HG03565 (cell line): ENCODE data around the gene AZIN2.
"Not testable (repeated sequence)": the region's sequence is repeated elsewhere in the genome, so short reads cannot be mapped to it uniquely, and the experiment has no call there.

Experiments
- ATAC-seq: cut with Tn5 transposase; IDR thresholded peaks from one replicate; pipeline ENCODE4 v1.9.1; 2021; ENCODE audit warnings: mild to moderate bottlenecking, moderate library complexity; ENCODE audit not compliant: unreplicated experiment

The AZIN2 gene

GRCh38 chr1:33126411-33127000 is 45.6 kb downstream of the AZIN2 start:
- ATAC-seq, result no peak

DNA sequence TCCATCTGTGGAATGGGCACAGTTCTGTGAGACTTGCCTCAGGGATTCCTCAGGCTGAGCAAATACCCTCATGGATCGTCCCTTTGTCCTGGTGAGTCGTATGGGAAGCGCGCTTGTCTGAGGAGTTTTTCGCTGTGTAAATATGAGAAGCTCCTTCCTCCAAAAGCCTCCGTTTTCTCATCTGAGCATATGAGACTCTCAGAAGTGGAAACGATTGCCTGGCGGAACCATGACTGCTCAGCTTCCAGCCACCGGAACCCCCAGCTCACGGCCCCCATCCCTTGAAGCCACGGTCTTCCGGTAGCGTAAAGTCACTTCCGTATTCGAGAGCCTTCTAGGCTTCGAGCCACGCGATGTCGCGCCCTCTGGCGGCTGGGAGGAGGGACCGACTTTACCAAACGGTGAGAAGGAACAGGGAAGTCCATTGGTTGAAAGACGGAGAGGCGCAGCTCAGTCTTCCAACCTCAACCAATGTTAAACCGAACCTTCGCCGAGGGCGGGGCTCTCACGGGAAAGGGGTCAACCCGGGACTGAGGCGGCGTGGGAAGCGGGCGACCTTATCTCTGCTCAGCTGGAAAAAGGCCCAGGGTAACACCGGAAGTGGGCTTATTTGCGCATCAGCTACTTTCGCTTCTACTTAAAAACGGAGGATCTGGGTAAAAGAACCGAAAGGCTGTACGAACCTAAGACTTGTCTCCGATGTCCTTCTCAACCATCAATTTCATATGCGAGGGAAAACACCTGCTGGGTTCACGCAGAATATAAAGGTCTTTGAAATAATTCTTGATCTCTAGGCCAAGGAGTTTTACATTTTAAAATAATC is 46.3 kb downstream of the AZIN2 start:
- peak; percentile 92 for ATAC-seq

DNA sequence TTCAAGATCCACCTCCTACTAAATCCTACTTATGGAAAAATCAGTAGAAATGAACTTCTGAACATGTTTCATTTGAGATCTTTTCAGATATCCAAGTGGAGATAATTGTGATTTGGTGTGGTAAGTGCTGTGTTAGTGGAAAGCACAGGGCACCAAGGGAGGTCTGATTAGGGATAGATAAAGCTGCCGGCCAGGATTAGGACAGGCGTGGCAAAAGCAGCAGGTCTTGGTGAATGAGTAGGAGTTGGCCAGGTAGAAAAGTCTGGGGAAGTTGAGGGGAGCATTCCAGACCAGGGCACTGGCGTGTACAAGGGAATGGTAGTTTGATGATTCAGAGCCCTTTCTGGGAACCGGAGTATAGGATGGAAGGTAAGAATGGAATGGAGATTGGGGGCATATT is 47.8 kb downstream of the AZIN2 start:
- no peak for ATAC-seq

GRCh38 chr1:33130297-33130696 is 49.3 kb downstream of the AZIN2 start:
- ATAC-seq, result no peak

GRCh38 chr1:33131191-33131590 is 50.2 kb downstream of the AZIN2 start:
- no peak for ATAC-seq

DNA sequence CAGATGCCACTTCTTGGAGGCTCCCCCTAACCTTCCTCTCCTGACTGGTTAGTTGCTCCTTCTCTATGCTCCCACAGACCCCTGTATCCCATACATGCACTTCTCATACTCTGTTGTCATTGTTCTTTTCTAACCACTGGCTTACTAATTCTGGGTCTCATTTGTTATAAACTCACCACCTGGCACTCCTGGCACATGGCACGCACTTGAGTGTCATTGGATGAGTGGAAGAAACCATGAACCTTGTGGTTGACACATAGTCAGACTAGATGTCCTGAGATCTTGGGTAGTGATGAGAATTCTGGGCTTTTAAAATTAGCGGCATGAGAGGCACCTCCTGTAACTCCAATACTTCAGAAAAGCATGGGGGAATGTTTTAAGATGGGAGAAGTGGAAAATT is 51.6 kb downstream of the AZIN2 start:
- ATAC-seq, result no peak

DNA sequence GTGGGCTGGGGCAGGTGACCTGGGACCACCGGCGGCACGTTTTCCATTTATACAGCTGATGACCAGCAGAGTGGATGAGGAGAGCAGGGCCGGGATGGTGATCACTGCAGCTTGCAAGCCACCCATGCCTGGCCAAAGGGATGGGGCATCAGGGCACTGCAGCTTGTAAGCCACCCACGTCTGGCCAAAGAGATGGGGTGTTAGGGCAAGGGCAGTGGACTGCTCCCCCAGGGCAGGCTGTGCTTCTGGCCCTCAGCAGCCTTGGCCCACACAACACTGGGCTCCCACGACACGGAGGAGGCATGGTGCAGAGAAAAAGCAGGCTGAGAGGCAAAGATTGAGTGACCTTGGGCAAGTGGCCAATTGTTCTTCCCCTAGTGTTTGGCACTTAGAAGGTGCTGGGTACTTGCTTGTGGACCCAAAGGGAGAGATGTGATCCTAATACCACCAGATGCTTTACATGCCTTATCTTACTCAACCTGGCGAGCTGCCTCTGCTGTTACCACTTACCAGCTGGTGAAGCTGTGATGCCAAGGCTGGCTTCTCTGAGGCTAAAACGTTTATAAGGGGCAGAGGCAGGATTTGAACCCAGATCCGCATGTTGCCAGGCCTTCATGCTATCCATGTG is 52.6 kb downstream of the AZIN2 start:
- no peak for ATAC-seq

GRCh38 chr1:33136041-33136440 is 55.1 kb downstream of the AZIN2 start:
- ATAC-seq, result not testable (repeated sequence)

DNA sequence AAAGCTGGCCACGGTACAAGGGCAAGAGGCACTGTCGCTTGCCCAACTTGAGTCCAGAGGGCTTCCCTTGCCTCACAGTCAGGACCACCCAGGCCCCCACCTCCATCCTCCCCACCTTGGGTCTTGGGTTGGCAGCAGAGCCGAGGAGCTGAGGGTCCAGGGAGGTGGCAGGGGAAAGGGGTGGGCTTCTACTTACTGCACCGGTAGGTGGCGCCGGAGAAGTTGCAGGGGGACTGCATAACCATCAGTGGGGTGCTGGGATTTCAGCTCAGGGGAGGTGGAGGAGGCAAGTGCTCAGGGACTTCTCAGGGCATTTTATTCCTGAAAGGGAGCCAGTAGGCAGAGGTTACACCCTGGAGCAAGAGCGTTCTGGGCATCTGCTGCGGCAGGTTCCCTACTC is 56.8 kb downstream of the AZIN2 start:
- ATAC-seq, result no peak

DNA sequence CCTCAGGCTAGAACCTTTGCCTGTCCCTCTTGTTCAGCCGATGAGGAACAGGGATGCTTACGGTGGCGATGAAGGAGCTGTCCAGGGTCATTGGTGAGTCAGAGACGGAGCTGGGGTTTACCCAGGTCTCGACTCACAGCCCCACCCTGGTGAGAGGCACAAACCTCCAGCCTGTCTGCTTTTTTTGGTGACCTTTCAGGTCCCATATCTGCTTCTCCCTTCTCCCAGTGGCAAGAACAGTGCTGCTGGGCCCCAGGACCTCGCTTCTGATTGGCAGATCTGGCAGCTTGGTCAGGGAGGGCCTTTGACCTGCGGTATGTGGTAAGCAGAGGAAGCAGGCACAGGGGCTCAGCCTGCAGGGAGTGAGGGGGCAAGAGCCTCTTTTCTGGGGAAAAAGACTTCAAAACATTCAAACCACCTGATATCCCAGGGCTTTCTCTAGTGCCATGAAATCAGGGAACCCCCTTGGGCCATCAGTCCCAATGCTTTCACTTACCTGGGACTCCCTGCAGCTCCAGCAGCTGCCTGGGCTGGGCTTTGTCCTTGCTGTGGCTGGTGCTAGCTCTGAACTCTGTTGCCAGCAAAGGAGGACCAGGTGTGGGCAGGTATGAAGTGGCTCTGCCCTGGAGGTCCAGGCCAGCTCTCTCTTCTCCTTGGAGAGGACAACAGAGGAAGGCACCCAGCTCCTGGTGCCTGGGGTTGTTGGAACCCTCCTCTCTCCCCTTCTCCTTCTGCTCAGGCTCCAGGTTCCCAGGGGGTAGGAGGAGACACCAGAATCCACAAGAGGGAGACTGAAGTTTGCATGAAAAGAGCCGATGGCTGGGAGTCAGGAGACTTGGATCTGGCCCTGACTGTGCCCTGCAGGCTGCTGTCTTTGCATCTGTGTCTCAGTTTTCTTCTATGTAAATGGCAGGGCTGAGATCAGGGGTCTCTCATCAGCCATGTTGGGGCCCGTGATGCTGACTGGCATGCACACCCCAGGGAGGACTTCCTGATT is 59.5 kb downstream of the AZIN2 start:
- ATAC-seq, result no peak

DNA sequence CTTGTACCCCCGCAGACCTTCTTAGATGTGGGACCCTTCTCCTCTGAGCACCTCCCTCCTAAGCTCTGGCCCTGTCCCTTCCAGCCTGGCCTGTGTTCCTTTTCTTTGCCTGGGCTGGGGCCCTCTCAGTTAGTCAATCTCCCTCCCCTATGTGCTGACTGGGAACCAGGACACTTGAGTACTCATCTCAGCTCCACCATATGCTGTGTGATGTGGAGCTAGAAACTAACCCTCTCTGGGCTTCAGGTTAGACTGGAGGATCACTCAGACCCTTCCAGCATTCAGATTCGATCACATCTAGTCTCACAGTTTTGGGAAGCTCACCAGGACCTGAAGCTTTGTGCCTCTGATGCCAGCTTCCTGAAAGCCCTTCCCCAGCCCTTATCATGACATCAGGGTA is 60.3 kb downstream of the AZIN2 start:
- ATAC-seq, result no peak

GRCh38 chr1:33141781-33142180 is 60.8 kb downstream of the AZIN2 start:
- ATAC-seq, result no peak

DNA sequence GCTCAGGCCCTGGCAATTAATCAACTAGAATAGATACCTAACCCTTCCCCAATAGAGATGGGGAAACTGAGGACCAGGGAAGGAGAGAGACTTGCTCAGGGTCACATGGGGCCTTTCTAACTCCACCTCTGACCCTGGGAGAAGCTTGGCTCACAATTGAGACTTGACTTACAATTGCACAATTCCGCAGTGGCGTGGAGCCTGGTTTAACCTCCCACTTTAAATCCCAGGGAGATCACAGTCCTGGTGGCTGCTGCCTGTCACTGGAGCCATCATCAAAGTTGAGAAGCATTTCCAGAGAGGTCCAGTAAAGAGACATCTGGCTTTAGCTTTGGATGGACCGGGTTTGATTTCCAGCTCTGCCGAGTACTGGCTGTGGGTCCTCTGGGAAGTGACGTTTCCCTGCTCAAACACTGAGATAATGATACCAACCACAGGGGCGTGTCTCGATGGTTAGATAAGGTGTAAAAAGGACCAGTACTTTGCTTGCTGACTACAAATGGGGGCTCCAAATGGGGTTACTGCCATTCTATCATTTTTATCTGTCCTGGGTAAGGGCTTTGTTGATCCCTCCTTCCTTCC is 61.6 kb downstream of the AZIN2 start:
- no peak for ATAC-seq

GRCh38 chr1:33143176-33143575 is 62.2 kb downstream of the AZIN2 start:
- ATAC-seq, result no peak

DNA sequence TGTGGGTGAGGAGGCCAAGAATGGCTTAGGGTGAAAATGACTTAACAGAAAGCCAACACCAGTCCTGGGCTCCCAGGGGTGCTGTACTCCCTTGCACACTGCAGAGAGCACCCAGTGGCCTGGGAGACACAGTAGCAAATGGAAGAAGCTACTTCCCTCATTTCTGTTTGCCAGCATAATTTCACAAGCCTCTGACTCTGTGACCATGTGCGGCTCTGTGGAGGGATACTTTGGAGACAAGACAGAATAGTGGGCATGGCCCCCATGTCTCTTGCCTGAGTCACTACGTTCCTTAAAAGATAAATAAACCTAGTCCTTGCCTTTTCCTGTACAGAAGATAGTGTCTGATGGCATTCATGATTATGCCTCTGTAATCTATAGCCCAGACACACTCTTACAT is 62.7 kb downstream of the AZIN2 start:
- ATAC-seq, result no peak

DNA sequence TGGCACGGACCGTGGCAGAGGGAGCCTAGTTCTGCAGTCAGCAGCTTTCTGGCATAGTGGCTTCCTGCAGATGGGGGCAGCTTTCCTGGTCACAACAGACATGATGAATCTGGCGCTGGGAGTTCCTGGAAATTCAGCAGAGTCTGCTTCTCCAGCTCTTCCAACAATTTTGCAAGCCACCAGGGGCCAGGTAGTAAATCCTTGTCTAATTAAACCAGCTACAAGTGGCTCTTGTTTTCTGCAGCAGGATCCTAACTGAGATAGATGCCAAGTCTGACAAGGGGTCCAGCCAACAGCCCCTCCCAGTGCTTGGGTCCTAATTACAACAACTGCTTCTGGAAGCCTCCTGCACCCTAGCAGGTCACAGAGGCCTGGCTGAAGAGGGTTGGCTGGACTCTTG is 65.0 kb downstream of the AZIN2 start:
- no peak for ATAC-seq

DNA sequence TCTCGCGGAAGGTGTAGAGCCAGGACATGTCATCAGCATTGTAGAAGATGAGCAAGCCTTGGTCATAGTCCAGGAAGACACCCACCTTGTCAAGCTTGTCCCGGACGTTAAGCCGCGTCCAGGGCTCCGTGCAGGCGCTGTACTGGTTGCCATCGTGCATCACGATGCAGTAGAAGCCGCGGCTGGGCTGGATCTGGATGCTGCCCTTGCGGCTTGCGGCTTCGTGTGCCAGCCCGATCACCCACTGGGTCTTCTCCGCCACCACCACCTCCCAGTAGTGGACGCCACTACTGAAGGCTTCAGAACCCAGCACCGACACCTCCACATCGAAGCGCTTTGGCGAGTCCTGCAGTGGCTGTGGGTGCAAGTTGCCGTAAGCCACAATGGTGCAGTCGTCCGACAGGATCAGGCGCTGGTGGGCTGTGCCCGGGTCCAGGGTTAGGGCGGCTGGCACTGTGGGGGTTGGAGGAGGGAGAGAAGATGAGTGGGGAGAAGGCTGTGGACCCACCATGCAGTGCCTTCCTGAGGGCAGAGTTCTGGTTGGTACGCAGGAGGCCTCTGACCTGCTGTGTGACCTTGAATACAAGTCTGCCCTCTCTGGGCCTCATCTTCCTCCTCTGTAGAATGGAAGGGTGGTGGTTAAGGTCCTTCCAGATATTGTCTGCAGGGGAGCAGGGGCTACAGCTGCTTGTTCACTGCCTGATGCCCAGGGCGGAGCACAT is 66.5 kb downstream of the AZIN2 start:
- ATAC-seq, result no peak

- no peak for ATAC-seq
Measured at GRCh38 chr1:33147997-33148314, 67.0 kb downstream of the AZIN2 start.

DNA sequence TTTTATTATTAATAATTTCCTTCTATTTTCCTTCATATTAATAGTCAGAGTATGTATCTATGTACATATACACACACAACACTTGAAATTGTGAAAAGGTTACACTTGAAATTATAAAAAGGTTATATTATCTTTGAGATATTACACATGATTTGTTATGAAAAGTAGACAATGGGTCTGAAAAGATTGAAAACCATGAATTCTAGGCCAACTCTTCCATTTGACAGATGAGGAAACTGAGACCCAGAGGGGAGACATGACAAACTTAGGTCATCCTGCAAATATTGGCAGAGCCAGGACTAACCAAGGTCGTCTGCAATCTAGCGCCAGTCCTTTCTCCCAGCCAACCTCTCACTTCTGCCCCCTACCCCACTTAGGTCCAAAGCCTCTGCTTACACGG is 67.7 kb downstream of the AZIN2 start:
- ATAC-seq, result no peak
